Smooth muscle cell (in vitro differentiated cells): ENCODE results near the gene AGBL4. TPM values are rescaled to one million over a fixed set of nuclear protein-coding genes. Genes with fewer than 3 reads are reported as not detected.

Source experiments
- DNase-seq: peaks from one replicate; lab custom pipeline; 2025; ENCODE audit not compliant: unreplicated experiment; lab: John Stamatoyannopoulos, UW
- H2AFZ ChIP-seq: fragments of 200-600 bp; sonication (generic); 2 replicates; pipeline ENCODE4 v1.6.0; 2016; ENCODE audit warnings: antibody characterized with exemption, low read depth, mild to moderate bottlenecking
- H3F3A ChIP-seq: fragments of 200-600 bp; sonication (generic); 2 replicates; pipeline ENCODE4 v1.6.0; 2017; ENCODE audit warnings: antibody characterized with exemption, low read depth
- H3K27ac ChIP-seq: fragments of 200-600 bp; sonication (generic); 2 replicates; pipeline ENCODE4 v1.5.1; 2016; ENCODE audit warnings: low read depth, mild to moderate bottlenecking
- H3K27me3 ChIP-seq: fragments of 200-600 bp; sonication (generic); 2 replicates; pipeline ENCODE4 v1.6.1; 2016; ENCODE audit warnings: low read depth, mild to moderate bottlenecking
- H3K36me3 ChIP-seq: fragments of 200-600 bp; sonication (generic); 2 replicates; pipeline ENCODE4 v1.5.1; 2016; ENCODE audit warnings: low read depth
- H3K4me1 ChIP-seq: fragments of 200-600 bp; sonication (generic); 2 replicates; pipeline ENCODE4 v1.5.1; 2016; ENCODE audit warnings: low read depth
- H3K4me2 ChIP-seq: fragments of 200-600 bp; sonication (generic); 2 replicates; pipeline ENCODE4 v1.6.0; 2016; ENCODE audit warnings: mild to moderate bottlenecking
- H3K4me3 ChIP-seq: fragments of 200-600 bp; sonication (generic); 2 replicates; pipeline ENCODE4 v1.5.1; 2016; ENCODE audit warnings: mild to moderate bottlenecking
- H3K79me2 ChIP-seq: fragments of 200-600 bp; sonication (generic); 2 replicates; pipeline ENCODE4 v1.6.0; 2016; ENCODE audit warnings: low read depth, mild to moderate bottlenecking
- H3K9ac ChIP-seq: fragments of 200-600 bp; sonication (generic); 2 replicates; pipeline ENCODE4 v1.6.0; 2016; ENCODE audit warnings: low read depth
- H3K9me3 ChIP-seq: fragments of 200-600 bp; sonication (generic); replicated peaks from 2 replicates; pipeline ENCODE4 v1.5.1; 2016; ENCODE audit warnings: low read depth
- H4K20me1 ChIP-seq: fragments of 200-600 bp; sonication (generic); 2 replicates; pipeline ENCODE4 v1.6.0; 2016; ENCODE audit warnings: low read depth
- WGBS: methylation state at CpG from one replicate; pipeline ENCODE4 v1.1.7; 2016; ENCODE audit warnings: low lambda C conversion rate; 5-methylcytosine and 5-hydroxymethylcytosine counted together
- polyA plus RNA-seq: library from polyadenylated mRNA; unstranded; fragments of >200 nt; fragmentation: Nextera tagmentation; extraction: Ambion mirVana; gene quantifications from 2 replicates; pipeline ENCODE4 v1.2.1, GENCODE V29; 2016
- total RNA-seq: library from RNA; depleted of rRNA; stranded (reverse); fragments of >200 nt; gene quantifications from 2 replicates; pipeline ENCODE4 v1.2.3, GENCODE V29; 2014
- TF ChIP-seq, protein P1 (sequence below): fragments of 200-600 bp; sonication (generic); IDR thresholded peaks from 2 replicates; pipeline ENCODE4 v1.5.1; 2017; ENCODE audit warnings: borderline replicate concordance, mild to moderate bottlenecking, antibody characterized with exemption; ENCODE audit not compliant: insufficient read depth, poor library complexity, severe bottlenecking

AGBL4 gene
- total and polyA plus RNA-seq, 2 experiments from 2014 or later, result 0.29 TPM; not detected in 1

GRCh38 chr1:48936436-48936835 is 1087.3 kb downstream of the AGBL4 start:
- no peaks in the 10 kb centered on the region for H3K27me3 ChIP-seq
- 91% methylated on average over 2 of the region's 2 CpGs for WGBS
- no peak overlapping the region for H2AFZ ChIP-seq
- peaks cover 3% of the 10 kb centered on the region for H3F3A ChIP-seq
- TF ChIP-seq, protein P1, sequence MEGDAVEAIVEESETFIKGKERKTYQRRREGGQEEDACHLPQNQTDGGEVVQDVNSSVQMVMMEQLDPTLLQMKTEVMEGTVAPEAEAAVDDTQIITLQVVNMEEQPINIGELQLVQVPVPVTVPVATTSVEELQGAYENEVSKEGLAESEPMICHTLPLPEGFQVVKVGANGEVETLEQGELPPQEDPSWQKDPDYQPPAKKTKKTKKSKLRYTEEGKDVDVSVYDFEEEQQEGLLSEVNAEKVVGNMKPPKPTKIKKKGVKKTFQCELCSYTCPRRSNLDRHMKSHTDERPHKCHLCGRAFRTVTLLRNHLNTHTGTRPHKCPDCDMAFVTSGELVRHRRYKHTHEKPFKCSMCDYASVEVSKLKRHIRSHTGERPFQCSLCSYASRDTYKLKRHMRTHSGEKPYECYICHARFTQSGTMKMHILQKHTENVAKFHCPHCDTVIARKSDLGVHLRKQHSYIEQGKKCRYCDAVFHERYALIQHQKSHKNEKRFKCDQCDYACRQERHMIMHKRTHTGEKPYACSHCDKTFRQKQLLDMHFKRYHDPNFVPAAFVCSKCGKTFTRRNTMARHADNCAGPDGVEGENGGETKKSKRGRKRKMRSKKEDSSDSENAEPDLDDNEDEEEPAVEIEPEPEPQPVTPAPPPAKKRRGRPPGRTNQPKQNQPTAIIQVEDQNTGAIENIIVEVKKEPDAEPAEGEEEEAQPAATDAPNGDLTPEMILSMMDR, result no peak
- no peak overlapping the region for H3K4me2 ChIP-seq
- DNase-seq, result no peak
- H3K9me3 ChIP-seq, result no peaks in the 10 kb centered on the region
- H3K4me1 ChIP-seq, result no peaks in the 10 kb centered on the region
- no peaks in the 10 kb centered on the region for H3K79me2 ChIP-seq
- no peak overlapping the region for H3K9ac ChIP-seq
- no peaks in the 10 kb centered on the region for H3K36me3 ChIP-seq
- H3K4me3 ChIP-seq, result no peak overlapping the region
- H3K27ac ChIP-seq, result no peak overlapping the region
- H4K20me1 ChIP-seq, result no peaks in the 10 kb centered on the region

GRCh38 chr1:48932366-48932765 is 1091.4 kb downstream of the AGBL4 start:
- DNase-seq, result no peak
- 72% methylated on average over 1 of the region's 1 CpG for WGBS
- Histone ChIP-seq H3K9ac (no peak overlapping the region), H3K36me3 (no peaks in the 10 kb centered on the region), H3K4me2 (no peak overlapping the region), H3K79me2 (no peaks in the 10 kb centered on the region), H3K4me1 (no peaks in the 10 kb centered on the region), H3F3A (peaks cover 3% of the 10 kb centered on the region), H3K9me3 (no peaks in the 10 kb centered on the region), H2AFZ (no peak overlapping the region), H4K20me1 (no peaks in the 10 kb centered on the region), H3K27ac (no peak overlapping the region), H3K4me3 (no peak overlapping the region), H3K27me3 (no peaks in the 10 kb centered on the region)
- TF ChIP-seq, protein P1, result no peak

DNA sequence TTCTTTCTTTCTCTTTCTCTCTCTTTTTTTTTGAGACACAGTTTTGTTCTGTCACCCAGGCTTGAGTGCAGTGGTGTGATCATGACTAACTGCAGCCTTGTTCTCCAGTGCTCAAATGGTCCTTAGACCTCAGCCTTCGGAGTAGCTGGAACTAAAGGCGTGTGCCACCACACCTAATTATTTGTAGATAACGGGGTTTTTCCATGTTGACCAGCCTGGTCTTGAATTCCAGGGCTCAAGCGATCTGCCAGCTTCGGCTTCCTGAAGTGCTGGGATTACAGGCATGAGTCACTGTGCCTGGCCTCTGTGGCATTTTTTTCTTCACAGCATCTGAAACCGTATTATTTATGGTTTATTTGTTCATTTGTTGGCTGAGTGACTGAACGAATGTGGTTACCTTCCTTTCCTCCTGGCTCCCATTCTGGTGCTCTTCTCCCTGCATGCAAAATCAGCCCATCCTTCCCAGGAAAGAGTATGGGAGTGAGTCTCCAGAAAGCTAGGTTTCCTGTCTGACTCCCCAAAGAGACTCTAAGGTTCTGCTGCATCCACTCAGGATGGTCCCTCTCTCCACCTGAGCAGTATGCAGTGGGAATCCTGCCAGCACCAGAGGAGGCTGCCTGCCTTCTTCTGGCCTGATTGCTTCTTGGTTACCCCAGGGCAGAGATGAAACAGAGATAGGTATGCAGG is 1092.1 kb downstream of the AGBL4 start:
- peak overlapping the region; percentile 61 for H3K4me2 ChIP-seq
- no peaks in the 10 kb centered on the region for H3K27me3 ChIP-seq
- H3K79me2 ChIP-seq, result no peaks in the 10 kb centered on the region
- no peaks in the 10 kb centered on the region for H3K9me3 ChIP-seq
- no peaks in the 10 kb centered on the region for H4K20me1 ChIP-seq
- H3K27ac ChIP-seq, result no peak overlapping the region
- DNase-seq, result no peak
- no peak overlapping the region for H3K4me3 ChIP-seq
- no peak overlapping the region for H3K9ac ChIP-seq
- WGBS, result 40% methylated on average over 7 of the region's 7 CpGs
- TF ChIP-seq, protein P1, result no peak
- no peaks in the 10 kb centered on the region for H3K36me3 ChIP-seq
- H3K4me1 ChIP-seq, result no peaks in the 10 kb centered on the region
- H3F3A ChIP-seq, result peaks cover 3% of the 10 kb centered on the region
- no peak overlapping the region for H2AFZ ChIP-seq

- H3K79me2 ChIP-seq, result no peaks in the 10 kb centered on the region
- H3K27me3 ChIP-seq, result no peaks in the 10 kb centered on the region
- no peak overlapping the region for H3K4me2 ChIP-seq
- H3K27ac ChIP-seq, result no peak overlapping the region
- peaks cover 3% of the 10 kb centered on the region for H3F3A ChIP-seq
- H2AFZ ChIP-seq, result no peak overlapping the region
- TF ChIP-seq, protein P1, result no peak
- 54% methylated on average over 4 of the region's 4 CpGs for WGBS
- DNase-seq, result no peak
- H4K20me1 ChIP-seq, result no peaks in the 10 kb centered on the region
- H3K4me1 ChIP-seq, result no peaks in the 10 kb centered on the region
- no peaks in the 10 kb centered on the region for H3K36me3 ChIP-seq
- H3K9me3 ChIP-seq, result no peaks in the 10 kb centered on the region
- H3K4me3 ChIP-seq, result no peak overlapping the region
- H3K9ac ChIP-seq, result no peak overlapping the region
Measured at GRCh38 chr1:48930011-48930410, 1093.7 kb downstream of the AGBL4 start.
